ENCODE measurements around the gene RTN4R.

Gene RTN4R

DNA sequence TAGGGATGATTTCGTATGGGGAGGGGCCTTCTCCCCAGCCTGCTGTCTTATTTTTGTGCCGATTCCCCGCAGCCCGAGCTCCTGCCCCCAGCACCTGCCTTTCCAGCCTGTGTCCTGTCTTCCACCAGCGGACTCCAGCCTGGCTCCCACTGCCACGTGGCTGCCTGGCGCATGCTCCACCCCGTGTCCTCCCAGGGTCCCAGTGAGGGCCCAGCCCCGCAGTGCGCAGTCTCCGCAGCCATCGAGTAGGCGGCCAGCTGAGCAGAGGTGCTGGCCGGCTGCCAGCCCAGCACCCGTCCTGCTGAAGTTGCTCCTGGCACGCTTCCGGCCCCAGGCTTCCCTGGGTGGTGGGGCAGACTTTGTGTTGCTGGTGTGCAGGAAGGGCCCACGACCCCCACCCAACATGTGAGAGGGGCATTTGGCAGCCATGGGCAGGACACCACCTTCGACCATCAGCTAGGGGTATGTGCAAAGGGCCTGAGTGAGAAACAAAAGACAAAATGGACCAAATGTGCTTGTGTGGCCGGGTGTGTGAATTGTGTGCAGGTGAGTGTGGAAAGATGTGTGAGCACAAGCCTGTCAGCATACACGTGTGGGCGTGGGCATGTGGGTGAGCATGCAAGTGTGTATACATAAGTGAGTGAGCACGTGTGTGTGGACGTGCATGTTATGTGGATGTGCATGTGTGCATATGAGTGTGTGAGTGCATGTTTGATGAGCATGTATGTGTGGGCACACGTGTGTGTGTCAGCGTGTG is 55.9 kb downstream of the RTN4R start:
- DNase-seq: no peak

DNA sequence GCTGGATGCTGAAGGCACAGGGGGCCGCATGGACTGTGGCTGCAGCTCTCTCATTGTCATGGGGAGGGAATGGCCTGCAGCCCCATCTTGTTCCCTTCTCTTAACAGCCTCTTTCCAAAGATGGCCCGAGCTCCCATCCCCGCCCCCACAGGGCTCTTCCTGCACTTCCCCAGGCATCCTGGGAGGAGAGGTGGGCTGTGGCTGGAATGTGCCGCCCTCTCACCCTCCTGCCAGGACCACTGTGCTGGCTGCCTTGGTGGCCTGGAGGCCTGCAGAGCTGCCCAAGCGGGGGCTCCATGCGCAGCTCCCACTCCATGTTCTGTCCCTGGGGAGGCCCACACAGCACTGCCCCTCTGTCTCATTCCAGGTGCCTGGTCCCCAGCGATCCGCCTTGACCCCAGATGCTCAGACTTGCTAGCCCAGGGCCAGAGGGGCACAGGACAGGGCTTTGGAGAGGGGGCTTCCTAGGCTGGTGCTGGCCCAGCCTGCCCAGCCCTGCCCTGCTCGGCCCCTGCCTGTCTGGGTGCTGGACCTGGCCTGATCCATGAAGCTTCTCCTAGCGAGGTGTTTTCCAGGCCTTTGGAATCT is 56.6 kb downstream of the RTN4R start:
- DNase-seq: no peak

DNA sequence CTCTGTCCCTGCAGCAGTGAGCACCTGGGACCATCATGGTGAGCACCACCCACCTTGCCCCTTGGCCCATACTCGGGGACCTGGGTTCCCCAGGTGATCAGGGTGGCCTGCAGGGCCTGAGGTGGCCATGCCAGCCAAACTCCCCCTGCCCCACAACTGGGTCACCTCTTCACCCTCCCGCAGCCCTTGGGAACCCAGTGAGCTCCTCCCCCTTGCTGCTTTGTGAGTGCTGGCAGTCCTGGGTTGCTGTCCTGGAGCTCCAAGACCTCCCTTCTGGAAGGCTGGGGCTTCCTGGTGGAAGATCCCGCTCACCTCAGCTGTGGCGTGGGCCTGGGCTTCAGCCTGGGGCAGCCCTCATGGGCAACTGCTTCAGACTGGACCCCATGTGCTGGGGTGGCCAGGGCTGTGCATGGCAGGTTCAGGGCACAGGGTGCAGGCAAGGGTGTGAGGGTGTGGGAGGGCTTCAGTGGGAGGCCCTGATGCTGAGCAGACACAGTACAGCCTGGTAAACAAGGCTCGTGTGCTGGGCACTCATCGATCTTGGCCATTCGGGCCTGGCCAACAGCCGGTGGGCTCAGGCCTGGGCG is 57.6 kb downstream of the RTN4R start:
- no peak for DNase-seq

DNA sequence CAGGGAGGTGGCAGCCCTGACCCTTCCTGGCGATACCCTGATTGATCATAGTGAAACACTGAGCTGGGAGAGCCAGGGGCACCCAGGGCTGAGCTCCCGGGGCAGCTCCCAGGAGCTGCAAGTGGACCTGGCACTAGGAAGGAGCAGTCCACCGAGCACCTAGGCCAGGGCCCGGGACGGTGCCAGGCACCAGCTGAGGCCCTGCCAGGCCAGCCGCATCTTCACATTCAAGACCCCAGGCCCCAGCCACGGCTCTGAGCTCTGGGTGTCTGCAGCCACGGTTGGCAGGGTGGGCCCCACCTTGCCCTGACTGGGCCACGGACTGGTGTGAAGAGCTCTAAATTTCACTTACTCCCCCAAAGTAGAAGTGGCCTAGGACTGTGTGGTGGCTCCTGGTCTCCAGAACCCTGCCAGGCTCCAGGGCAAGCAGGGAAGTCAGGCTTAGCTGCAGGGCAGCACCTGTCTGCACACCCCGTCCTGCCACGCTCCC is 58.3 kb downstream of the RTN4R start:
- no peak for DNase-seq

DNA sequence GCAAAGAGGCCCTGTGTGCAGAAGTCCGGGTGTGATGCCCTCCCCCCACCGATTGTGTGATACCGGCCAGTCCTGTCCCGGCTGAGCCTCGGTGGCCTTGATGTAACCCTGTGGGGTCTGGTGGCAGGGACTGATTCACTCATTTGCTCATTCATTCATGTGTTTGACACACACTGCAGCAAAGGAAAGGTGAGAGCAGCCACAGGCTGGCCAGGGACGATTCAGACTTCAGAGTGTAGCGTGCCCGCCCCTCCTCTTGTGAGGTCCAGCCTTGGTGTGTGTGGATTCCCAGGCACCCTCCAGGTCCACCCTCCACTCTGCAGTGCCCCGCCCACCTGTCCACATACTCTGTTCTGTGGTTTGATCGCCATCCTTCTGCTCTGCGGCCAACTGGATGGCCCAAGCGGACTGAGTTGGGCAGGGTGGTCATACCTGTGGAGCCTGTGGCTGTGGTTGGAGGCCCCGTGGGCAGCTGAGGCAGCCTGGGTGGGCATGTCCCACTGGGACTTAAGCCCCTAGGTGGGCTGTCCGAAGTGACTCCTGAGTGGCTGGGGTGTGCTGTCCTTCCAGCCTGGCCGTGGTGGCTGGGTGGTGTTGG is 59.3 kb downstream of the RTN4R start:
- DNase-seq: no peak

DNA sequence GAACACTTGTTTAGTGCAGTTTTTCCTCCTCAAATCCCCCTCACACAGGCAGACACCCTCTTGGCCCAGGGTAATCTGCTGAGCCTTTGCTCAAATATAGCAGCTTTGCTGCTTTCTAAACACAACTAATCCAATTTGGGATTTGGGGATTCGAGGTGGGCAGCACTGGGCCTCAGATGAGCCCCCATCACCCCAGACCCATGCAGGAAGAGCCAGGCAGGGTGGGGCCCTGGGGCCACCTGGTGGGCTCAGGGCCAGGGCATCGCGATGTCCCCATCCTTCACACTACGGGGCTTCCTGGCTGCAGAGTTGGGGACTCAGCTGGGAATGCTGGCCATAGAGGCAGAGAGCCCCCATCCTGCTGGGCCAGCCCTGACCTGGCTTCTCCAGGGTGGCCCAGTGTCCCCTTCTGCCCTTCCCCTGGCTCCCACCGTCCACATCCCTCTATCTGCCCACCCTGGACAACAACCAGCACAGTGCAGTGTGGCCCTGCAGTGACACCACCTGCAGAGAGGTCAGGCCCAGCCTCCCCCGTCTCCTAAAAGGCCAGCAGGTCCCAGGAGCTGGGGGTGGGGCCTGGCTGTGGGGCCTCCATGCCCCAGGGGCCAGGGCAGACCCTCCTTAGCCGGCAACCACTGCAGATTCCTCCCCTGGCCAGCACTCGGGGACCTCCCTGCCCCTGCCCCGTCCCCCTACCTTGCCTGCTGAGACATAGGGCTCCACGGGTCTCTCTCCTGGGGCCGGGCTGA is 60.7 kb downstream of the RTN4R start:
- no peak for DNase-seq

DNA sequence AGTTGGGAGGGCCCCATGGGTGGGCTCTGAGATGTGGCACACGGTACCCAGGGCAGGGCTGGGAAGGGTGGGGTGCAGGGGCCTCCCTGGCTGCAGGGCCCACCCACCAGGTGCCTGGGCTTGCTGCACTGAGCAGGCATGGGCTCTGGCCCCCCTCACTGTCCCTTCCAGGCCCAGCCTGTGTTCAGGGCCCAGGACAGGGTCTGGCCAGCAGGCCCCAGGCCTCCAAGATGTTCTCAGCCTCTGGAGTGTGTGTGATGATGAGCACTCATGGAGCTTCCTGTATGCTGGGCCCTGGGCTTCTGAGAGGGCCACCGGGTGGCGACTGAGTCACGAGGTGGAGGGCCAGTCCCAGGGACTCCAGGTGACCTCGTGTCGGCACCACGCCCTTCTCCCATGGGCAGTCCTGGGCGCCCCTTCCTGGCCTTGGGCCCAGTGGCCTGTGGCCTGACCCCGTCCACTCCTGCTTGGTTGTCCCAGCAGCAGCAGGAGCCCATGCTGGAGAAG is 61.4 kb downstream of the RTN4R start:
- no peak for DNase-seq

DNA sequence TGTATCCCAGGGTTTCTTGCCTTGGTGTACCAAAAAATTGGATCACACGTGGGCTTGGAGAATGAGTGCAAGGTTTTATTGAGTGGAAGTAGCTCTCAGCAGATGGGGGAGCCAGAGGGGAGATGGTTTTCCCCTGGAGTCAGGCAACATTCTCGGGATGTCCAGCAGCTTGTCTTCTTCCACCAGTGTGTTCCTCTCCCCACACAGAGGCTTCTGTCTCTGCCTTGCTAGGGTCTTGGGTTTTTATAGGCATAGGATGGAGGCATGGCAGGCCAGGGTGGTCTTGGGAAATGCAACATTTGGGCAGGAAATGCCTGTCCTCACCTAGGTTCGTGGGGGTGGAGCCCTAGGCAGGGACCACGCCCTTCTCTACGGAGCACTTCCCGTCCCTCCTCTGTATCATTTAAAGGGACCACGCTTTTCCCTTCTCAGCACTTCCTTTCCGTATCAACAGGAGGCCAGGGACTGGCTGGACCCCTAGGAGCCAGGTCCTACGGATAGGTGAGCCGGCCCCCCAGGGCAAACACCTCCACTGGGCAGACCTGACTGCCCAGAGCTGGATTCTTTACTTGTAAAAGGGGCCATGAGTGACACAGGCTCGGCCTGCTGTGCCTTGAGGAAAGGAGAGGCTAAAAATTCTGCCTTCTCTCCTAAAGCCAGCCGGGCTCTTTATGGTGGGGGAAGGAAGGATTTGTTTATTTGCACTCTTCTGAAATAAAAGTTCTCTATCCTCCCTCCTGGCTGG is 62.0 kb downstream of the RTN4R start:
- peak; percentile 23 for DNase-seq

DNA sequence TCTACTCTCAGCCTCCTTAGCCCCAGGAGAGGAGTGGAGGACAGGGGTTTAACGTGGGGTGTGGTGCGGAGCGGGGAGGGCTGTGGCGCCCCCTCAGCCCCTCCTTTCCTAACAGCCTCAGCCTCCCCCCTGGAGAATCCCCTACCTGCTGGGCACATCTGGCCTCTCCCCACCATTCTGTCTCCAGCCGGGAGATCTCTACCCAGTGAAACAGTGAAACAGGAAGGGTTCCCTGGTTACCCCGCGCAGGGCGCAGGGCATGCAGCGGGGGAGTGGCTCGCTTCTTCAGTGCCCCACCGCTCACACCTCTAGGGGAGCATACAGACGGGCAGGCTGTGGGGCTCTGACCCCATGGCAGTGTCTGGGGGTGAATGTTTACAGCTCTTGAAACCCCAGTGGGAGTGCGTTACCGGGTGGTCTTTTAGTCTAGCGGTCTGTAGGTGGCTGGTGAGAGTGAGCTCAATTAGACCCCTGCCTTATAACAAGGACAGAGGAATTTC is 62.6 kb downstream of the RTN4R start:
- DNase-seq: no peak

DNA sequence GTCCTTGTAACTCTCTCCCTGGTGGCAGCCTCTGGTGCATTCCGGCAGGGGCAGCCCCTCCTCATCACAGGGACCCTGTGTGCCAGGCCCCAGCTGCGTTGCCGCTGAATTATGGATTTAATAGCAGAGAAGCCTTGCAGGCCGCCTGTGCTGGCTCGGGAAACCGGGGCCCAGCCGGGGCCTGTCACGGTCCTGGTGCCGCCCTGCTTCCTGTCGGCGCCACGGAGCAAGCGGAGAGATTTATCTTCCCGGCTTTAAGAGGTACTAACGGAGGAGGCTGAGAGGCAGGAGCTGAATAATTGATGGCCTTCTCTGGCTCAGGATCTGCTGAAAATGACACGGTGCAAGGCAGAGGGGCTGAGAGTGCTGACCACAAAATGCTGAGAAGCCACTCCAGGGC is 63.3 kb downstream of the RTN4R start:
- no peak for DNase-seq

DNA sequence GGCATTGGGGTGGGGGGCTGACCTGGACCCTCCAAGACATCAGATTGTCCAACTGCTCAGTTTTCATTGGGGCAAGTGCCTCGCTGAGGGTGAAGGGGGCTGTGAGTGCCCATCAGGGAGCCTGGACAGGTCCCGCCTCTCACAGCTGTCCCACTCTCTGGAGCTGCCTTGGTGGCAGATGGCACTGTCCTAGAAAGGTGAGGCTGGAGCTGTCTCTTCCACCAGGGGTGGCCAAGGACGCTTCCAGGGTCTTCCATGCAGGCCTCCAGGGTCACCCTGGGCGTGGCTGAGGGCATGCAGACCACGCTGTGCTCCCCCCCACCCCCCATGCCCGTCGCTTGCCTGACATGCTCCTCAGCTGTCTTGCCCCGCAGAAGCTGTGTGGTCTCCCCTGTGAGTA is 63.8 kb downstream of the RTN4R start:
- DNase-seq: no peak

DNA sequence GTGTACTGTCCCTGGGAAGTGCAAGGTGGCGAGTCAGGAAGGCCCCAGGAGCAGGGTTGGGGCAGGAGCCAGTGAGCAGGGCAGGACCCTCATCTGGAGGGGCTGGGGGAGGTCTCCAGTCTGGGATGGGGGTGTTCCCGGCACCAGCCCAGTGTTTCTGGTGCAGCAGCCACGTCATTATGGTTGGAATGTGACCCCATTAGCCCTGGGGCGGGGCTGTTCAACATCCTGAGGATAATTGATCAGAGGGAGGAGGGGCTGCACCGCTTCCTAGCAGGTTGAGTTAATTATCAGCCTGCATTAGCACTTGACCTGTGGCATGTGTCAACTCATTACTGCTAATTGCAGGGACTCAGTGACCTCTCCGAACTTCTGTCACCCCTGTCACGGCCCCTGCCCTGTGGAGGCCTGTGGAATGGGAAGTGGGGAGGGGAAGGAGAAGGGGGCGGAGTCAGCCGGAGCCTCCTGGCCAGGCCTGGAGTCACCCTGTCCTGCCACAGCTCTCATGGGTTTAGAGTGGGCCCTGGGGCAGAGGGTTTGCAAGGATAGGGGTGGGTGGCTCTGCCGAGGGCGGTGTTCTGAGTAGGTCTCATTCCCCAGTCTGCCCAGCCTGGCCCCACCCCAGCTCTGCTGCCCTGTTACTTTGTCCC is 64.4 kb downstream of the RTN4R start:
- DNase-seq: peak; percentile 61

DNA sequence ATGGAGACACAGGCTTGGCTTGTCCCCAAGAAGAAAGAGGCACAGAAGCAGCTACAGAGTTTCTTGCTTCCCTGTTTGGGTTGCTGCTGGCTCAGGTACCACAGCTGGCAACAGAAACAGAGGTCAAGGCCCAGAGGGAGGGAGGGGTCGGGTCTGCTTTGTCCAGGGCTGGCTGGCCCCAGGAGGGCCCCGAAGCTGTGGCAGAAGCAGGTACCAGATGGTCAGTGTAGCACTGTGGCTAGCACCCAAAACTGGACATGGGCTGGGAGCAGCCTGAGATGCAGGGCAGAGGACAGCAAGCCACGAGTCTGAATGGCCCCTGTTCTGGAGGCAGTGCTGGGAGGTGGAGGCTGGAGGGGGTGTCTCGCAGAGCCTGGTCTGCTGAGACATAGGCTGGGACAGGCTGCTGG is 65.0 kb downstream of the RTN4R start:
- no peak for DNase-seq

DNA sequence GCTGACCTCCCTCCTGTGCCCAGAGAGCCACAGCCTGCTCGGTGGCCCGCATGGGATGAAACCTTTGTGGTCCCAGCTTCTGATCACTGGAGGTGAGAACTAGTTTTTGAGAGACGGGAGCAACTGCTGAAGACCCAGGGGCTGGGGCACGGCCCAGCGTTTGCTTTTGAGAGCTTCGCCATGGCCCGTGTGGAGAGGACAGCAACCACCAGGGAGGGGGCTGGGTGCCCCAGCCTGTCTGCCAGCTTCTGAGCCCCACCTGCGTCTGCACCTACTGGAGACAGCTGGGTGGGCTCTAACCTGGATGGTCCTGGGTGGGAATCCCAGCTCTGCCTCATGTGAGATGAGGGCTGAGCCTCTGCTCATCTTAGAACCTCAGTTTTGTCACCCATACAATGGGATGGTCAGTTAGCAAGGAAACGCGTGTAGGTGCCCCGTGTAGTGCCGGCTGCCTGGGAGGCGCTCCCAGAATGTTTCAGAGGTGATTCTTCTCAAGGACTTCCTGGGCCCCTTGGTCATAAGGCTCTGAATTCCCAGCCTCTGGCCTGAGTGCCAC is 66.2 kb downstream of the RTN4R start:
- DNase-seq: no peak

DNA sequence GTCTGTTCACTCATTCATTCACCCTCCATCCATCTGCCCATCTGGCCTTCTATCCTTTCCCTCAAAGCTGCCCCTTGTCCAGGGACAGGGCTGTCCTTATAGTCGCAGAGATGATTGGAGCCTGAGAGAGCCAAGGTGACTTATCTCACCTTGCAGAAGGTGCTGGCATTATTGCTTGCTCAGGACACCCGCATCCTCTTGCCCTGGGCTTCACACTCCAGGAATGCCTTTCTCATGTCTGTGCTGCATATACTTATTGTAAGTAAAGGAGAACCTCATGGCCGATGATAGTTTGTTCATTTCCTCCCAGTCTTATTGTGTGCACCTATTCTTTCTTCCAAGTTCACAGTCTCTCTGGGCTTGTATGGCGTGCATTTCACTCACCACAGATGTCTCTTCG is 68.2 kb downstream of the RTN4R start:
- DNase-seq: no peak

DNA sequence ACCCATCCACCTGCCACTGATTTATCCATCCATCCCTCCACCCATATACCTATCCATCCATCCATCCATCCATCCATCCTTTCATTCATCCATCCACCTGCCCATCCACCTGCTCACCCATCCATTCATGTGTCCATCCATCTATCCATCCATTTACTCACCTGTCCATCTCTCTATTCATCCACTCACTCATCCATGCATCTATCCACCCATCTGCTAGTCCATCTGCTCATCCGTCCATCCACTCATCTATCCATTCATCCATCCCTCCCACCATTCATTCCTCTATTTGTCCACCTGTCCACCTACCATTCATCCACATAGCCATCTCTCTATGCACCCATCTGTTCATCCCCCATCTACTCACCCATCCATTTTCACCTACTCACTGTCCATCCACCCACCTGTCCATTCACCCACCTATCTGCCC is 68.7 kb downstream of the RTN4R start:
- DNase-seq: no peak

DNA sequence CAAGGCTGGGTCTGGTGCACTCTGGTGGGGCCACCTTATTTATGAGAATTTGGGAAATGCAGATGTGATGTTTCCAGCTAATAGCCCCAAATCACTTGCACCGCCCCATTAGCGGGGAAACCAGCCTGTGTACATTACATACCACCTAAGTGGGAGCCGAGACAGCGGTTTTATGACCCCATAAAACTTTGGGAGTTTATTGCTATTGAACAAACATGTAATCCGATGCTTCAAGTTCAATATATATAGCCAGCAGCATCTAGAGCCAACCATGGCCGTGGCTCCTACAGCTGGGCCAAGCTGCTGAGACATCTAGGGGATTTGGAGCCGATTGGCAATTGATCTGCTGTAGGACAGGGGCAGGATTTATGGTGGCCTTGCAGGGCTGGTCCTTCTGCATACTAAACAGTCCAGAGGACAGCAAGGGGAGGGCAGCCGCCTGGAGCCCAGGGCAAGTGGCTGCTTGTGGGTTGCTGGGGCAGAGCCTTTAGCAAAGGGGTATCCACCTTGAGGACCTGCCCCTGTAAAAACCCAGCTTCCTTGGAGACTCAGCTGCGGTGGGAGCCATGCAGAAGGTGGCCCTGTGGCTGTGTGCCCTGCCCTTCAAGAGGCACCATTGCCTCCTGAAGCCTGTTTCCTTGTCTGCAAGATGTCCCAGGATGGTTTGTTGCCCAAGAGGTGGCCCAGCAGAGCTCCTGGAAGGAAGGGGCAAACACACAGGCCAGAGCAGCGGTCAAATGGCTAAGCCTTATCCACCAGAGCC is 69.4 kb downstream of the RTN4R start:
- DNase-seq: no peak

DNA sequence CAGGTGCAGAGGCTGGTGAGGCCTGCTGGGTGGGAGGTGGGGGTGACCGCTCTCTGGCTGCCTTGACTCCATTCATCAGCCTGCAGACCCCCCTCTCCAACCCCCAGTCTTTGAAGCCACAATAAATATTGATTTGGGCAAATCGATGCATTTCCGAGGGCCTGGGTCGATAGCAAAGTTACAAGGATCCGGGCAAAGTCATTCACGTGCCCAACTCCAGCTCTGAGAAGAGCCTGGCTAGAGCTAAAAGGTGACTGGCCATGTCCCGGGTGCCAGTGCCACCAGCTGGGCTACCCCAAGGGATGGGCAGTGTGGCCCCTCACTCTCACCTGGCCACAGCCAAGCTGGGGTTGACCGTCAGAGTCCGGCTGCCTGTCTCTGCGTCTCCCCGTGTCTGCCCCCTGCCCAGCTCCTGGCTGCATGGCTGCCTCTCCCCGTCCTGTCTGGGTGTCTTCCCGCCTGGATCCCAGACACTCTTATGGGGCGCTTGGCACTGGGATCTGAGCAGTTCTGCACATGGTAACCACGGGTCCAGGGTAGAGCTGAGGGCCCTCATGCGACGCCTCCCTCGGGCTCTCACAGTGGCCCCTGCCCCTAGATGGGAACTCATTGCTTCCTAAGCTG is 70.6 kb downstream of the RTN4R start:
- no peak for DNase-seq

DNA sequence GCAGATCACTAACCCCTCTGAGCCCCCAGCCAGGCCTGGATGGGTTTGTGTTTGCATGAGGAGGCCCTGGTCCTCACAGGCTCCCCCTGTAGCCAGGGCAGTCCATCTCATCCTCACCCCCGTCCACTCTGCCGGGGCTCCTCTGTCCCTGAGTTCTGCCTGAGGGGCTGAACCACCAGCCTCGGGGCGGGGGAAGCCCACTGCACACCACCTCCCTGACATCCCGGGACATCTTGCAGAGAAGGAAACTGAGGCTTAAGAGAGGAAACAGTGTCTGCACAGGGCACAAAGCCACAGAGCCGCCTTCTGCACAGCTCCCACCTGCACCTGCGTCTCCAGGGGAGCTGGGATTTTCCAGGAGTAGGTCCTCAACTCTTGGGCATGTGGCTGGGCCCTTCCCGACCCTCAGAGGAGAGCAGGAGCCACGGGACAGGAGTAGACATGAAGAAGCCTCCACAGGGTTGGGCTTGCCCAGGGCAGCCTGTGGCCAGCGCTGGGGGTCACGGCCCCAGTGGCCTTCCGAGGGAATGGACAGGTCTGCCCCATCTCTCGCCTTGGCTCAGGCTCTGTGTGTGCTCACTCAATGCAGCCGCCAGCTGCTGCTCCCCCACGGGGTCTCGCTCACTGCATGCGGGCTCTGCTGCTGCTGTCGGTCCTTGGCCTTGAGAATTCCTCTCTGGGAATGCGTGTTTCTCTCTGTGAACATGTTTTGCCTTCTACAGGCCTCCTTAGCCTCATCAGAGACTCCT is 71.8 kb downstream of the RTN4R start:
- DNase-seq: no peak
